Stimulated activated CD8-positive, alpha-beta memory T cell treated with anti-CD3 and anti-CD28 coated beads, Interleukin-12 subunit alpha, Interleukin-12 subunit beta, amount 100 ng/mL, for 24 hours (primary cell): ENCODE results near the gene TENM3.

Source experiments
- DNase-seq: peaks from one replicate; pipeline ENCODE4 v3.0.0-alpha.2; 2020; ENCODE audit errors: extremely low read depth

The TENM3 gene

GRCh38 chr4:182451441-182451840 lies 208.2 kb downstream of the TENM3 start:
- no peak for DNase-seq

GRCh38 chr4:182453830-182454229 lies 210.6 kb downstream of the TENM3 start:
- no peak for DNase-seq

GRCh38 chr4:182454440-182455013 lies 211.3 kb downstream of the TENM3 start:
- DNase-seq: no peak

GRCh38 chr4:182465114-182465513 lies 221.9 kb downstream of the TENM3 start:
- DNase-seq: no peak

GRCh38 chr4:182465979-182466378 lies 222.8 kb downstream of the TENM3 start:
- no peak for DNase-seq

- no peak for DNase-seq
Observed at GRCh38 chr4:182470215-182470614, 227.0 kb downstream of the TENM3 start.

GRCh38 chr4:182475539-182475938 lies 232.3 kb downstream of the TENM3 start:
- no peak for DNase-seq

- DNase-seq: no peak
Observed at GRCh38 chr4:182478475-182478874, 235.3 kb downstream of the TENM3 start.

GRCh38 chr4:182483685-182484084 lies 240.5 kb downstream of the TENM3 start:
- DNase-seq: no peak

GRCh38 chr4:182486881-182487280 lies 243.7 kb downstream of the TENM3 start:
- DNase-seq: no peak

GRCh38 chr4:182488896-182489295 lies 245.7 kb downstream of the TENM3 start:
- DNase-seq: no peak

- DNase-seq: no peak
Observed at GRCh38 chr4:182489607-182490006, 246.4 kb downstream of the TENM3 start.

- no peak for DNase-seq
Observed at GRCh38 chr4:182491719-182492118, 248.5 kb downstream of the TENM3 start.

GRCh38 chr4:182492423-182492822 lies 249.2 kb downstream of the TENM3 start:
- no peak for DNase-seq

- no peak for DNase-seq
Observed at GRCh38 chr4:182493377-182493776, 250.2 kb downstream of the TENM3 start.

- no peak for DNase-seq
Observed at GRCh38 chr4:182494103-182494502, 250.9 kb downstream of the TENM3 start.

GRCh38 chr4:182495031-182495430 lies 251.8 kb downstream of the TENM3 start:
- DNase-seq: no peak

- no peak for DNase-seq
Observed at GRCh38 chr4:182495645-182496385, 252.6 kb downstream of the TENM3 start.

- DNase-seq: no peak
Observed at GRCh38 chr4:182496408-182496807, 253.2 kb downstream of the TENM3 start.

GRCh38 chr4:182502064-182502463 lies 258.9 kb downstream of the TENM3 start:
- DNase-seq: no peak

GRCh38 chr4:182504463-182504862 lies 261.3 kb downstream of the TENM3 start:
- no peak for DNase-seq

- no peak for DNase-seq
Observed at GRCh38 chr4:182507805-182508204, 264.6 kb downstream of the TENM3 start.

- DNase-seq: no peak
Observed at GRCh38 chr4:182510836-182511235, 267.6 kb downstream of the TENM3 start.
